Esophagus muscularis mucosa (tissue), 4 donors: ENCODE results near the gene MED22. TPM values are rescaled to one million over a fixed set of nuclear protein-coding genes. Genes with fewer than 3 reads are reported as not detected.
"Not testable (repeated sequence)": the region's sequence is repeated elsewhere in the genome, so short reads cannot be mapped to it uniquely, and the experiment has no call there.

Source experiments
- DNase-seq: peaks from one replicate; pipeline ENCODE4 v3.0.0-alpha.2; 2017; ENCODE audit errors: extremely low spot score
- H3K27ac ChIP-seq, 4 donors: fragments of 200-600 bp; sonication (generic); replicated peaks in 1 of 4; 1 replicate in 3 of 4; 2 replicates in 1 of 4; pipeline ENCODE4 v1.5.1; 2016 to 2019; ENCODE audit warnings: mild to moderate bottlenecking in 1 of 4
- H3K27me3 ChIP-seq, 4 donors: fragments of 200-600 bp; sonication (generic); one replicate each; pipeline versions ENCODE4 v1.5.1 to v1.6.0; 2016 to 2019
- H3K36me3 ChIP-seq, 4 donors: fragments of 200-600 bp; sonication (generic); one replicate each; pipeline ENCODE4 v1.5.1; 2016 to 2019
- H3K4me1 ChIP-seq, 4 donors: fragments of 200-600 bp; sonication (generic); one replicate each; pipeline ENCODE4 v1.5.1; 2016 to 2019
- H3K4me3 ChIP-seq, 4 donors: fragments of 200-600 bp; sonication (generic); 1 replicate in 2 of 4; 2 replicates in 2 of 4; pipeline ENCODE4 v1.5.1; 2016 to 2019; ENCODE audit warnings: mild to moderate bottlenecking in 4 of 4, moderate library complexity in 1 of 4
- H3K9me3 ChIP-seq, 4 donors: fragments of 200-600 bp; sonication (generic); 1 replicate in 3 of 4; 2 replicates in 1 of 4; pipeline ENCODE4 v1.5.1; 2016 to 2019
- CTCF ChIP-seq, 3 experiments: fragments of 200-600 bp in 2 of 3; fragments of 450-650 bp in 1 of 3; sonication (generic) in 2 of 3; IDR thresholded peaks; one replicate each; pipeline ENCODE4 v1.5.1; 2017 to 2019; ENCODE audit warnings: antibody characterized with exemption in 3 of 3, mild to moderate bottlenecking in 2 of 3, moderate library complexity in 1 of 3
- EP300 ChIP-seq: sonication (generic); formaldehyde crosslinking; IDR thresholded peaks from one replicate; pipeline ENCODE4 v1.6.1; 2017; ENCODE audit warnings: antibody characterized with exemption
- POLR2A ChIP-seq: fragments of 450-650 bp; IDR thresholded peaks from one replicate; pipeline ENCODE4 v1.6.1; 2017; ENCODE audit warnings: antibody characterized with exemption, moderate library complexity, mild to moderate bottlenecking, low read depth
- POLR2AphosphoS5 ChIP-seq, 2 donors: sonication (generic); formaldehyde crosslinking; IDR thresholded peaks; one replicate each; pipeline ENCODE4 v1.6.1; 2017; ENCODE audit warnings: antibody characterized with exemption in 2 of 2
- WGBS: methylation state at CpG from one replicate; pipeline ENCODE4 v1.1.5; 2018; 5-methylcytosine and 5-hydroxymethylcytosine counted together
- intact Hi-C: fragments of 100-400 bp; cut with DNase I; formaldehyde crosslinking; loops from one replicate; pipeline ENCODE4 v1.15.1; 2023
- total RNA-seq, 4 donors: library from RNA; depleted of rRNA; stranded (reverse); fragments of >200 nt; gene quantifications; one replicate each; pipeline versions ENCODE4 v1.1.0 to v1.2.1, GENCODE V29; 2016

The MED22 gene
- total RNA-seq, 4 donors from 2014 or later, result 20.0 to 44.6 (median 35.5) TPM

GRCh38 chr9:133382507-133383141 lies 34.7 kb upstream of the MED22 start:
- TF ChIP-seq CTCF (IDR thresholded peaks at IDR 0.05) (no peak), POLR2AphosphoS5 (IDR thresholded peaks at IDR 0.05) (no peak), EP300 (no peak), POLR2A (no peak)
- Histone ChIP-seq H3K4me3 (no peak overlapping the region), H3K9me3 (no peaks in the 10 kb centered on the region), H3K27me3 (no peaks in the 10 kb centered on the region), H3K27ac (no peak overlapping the region), H3K4me1 (no peaks in the 10 kb centered on the region), H3K36me3 (no peaks in the 10 kb centered on the region)
- intact Hi-C loops, result no loop called here
- DNase-seq, result no peak
- 92% methylated on average over 4 of the region's 4 CpGs for WGBS

DNA sequence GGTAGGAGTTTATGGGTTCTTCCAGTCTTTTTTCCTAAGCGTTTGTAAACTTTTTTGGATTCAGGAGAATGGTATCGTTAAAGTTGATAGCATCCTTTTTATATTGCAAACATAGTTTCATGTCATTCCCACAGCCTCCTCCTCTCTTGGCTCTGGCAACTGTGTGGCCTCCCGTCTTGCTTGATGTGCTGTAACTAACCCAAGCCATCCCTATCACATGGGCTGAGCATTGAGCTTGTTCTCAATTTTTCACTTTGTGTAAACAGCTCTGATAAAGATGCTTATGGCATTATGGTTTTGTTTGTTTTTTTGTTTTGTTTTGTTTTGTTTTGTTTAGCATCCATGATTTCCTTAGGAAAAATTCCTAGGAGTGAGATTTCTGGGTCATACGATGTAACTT lies 32.8 kb upstream of the MED22 start:
- 76% methylated on average over 4 of the region's 4 CpGs for WGBS
- TF ChIP-seq POLR2A, result no peak
- TF ChIP-seq EP300, result no peak
- no peak for TF ChIP-seq CTCF (IDR thresholded peaks at IDR 0.05)
- TF ChIP-seq POLR2AphosphoS5 (IDR thresholded peaks at IDR 0.05), result no peak

DNA sequence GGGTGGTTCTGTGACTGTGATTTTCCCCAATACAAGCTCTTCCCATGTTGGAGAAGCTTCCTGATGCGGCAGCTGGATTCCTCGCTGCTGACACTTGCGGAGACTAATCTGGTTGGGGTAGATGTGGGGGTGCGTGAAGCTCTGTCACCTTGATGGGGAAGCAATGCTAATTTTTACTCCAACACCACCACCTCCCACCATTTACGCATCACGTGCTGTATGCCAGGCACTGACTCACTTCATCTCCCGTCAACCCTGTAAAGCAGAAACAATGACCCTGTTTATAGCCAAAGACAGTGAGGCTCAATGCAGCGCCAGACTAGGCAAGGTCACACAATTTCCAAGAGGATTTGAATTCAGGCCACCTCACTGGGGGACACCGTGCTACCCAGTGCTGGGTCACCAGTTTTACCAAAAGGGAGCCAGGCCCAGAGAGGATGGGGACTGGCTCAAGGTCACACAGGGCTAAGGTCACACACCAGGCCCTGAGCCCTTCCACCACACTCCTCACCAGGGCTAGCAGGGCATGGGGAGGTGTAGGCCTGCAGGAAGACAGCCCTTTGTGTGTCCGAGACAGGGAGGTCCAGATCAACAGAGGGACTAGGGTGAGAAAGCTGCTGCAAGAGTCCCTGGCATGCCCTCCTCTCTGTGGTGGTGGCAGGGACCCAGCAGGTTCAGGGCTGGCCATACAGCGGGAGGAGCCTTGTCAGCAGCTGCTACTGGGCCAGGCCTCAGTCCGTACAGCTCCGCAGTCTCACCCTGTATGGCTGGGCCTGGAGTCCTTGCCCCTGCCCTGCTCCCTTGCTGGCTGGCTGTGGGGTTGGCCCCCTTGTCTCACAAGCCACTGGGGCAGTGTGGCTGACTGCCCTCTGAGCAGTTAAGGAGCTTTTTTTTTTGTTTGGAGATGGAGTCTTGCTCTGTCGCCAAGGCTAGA lies 31.5 kb upstream of the MED22 start:
- no peaks in the 10 kb centered on the region for H3K36me3 ChIP-seq
- no peak overlapping the region for H3K4me3 ChIP-seq
- 91% methylated on average over 11 of the region's 14 CpGs for WGBS
- no peak overlapping the region for H3K27ac ChIP-seq
- H3K4me1 ChIP-seq, result peaks cover 11 to 16% (median 15%) of the 10 kb centered on the region in 4 donors
- intact Hi-C loops, result no loop called here
- no peaks in the 10 kb centered on the region for H3K27me3 ChIP-seq
- no peak for DNase-seq
- TF ChIP-seq CTCF (IDR thresholded peaks at IDR 0.05) (no peak), POLR2A (no peak), POLR2AphosphoS5 (IDR thresholded peaks at IDR 0.05) (no peak), EP300 (no peak)
- no peaks in the 10 kb centered on the region for H3K9me3 ChIP-seq

More for the DNA sequence above, 32.8 kb upstream of the MED22 start:
- intact Hi-C loops, result no loop called here
- Histone ChIP-seq H3K4me1 (peaks cover 7 to 8% (median 7%) of the 10 kb centered on the region in 4 donors), H3K36me3 (no peaks in the 10 kb centered on the region), H3K27me3 (no peaks in the 10 kb centered on the region), H3K27ac (no peak overlapping the region), H3K9me3 (no peaks in the 10 kb centered on the region), H3K4me3 (no peak overlapping the region)
- no peak for DNase-seq

DNA sequence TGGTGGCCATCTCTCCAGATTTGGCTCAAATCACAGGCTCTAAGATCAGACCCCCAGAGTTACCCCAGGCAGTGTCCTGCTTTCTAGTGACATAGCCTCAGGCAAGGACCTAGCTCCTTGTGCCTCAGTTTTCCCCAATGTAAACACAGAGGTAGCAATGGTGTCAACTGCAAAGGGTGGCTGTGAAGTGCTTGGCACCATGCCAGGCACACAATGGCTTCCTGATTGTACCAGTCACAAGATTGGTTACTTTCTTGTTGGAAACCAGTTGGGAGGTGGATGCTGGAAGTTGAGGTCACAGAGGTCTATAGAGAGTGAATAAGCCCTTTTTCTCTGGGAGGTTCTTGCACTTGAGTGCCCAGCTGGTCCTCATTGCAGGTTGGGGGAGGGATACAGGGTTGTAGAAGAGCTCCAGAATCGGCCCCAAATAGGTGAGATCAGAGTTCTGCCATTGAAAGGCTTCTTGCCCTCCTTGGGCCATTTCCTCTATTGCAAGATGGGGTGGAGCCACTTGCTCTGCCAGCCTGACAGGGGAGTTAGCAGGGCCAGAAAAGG lies 30.6 kb upstream of the MED22 start:
- 90% methylated on average over 1 of the region's 1 CpG for WGBS
- Histone ChIP-seq H3K9me3 (no peaks in the 10 kb centered on the region), H3K4me1 (peaks cover 18 to 26% (median 24%) of the 10 kb centered on the region in 4 donors), H3K4me3 (no peak overlapping the region), H3K27ac (no peak overlapping the region), H3K27me3 (no peaks in the 10 kb centered on the region), H3K36me3 (peaks cover 0 to under 1% (median under 1%) of the 10 kb centered on the region in 4 donors)
- intact Hi-C loops, result no loop called here
- no peak for TF ChIP-seq EP300
- DNase-seq, result no peak

- H3K4me1 ChIP-seq, result peaks cover 24 to 33% (median 31%) of the 10 kb centered on the region in 4 donors
- no peak overlapping the region for H3K4me3 ChIP-seq
- no peak for DNase-seq
- no peak overlapping the region for H3K27ac ChIP-seq
- no peaks in the 10 kb centered on the region for H3K27me3 ChIP-seq
- WGBS, result 90% methylated on average over 4 of the region's 6 CpGs
- peaks cover 0 to 8% (median 7%) of the 10 kb centered on the region in 4 donors for H3K36me3 ChIP-seq
- no peaks in the 10 kb centered on the region for H3K9me3 ChIP-seq
- intact Hi-C loops, result no loop called here
- TF ChIP-seq POLR2AphosphoS5 (IDR thresholded peaks at IDR 0.05), result no peak
- TF ChIP-seq CTCF (IDR thresholded peaks at IDR 0.05), result no peak
- no peak for TF ChIP-seq POLR2A
- no peak for TF ChIP-seq EP300
Measured at GRCh38 chr9:133377721-133378216, 29.8 kb upstream of the MED22 start.

DNA sequence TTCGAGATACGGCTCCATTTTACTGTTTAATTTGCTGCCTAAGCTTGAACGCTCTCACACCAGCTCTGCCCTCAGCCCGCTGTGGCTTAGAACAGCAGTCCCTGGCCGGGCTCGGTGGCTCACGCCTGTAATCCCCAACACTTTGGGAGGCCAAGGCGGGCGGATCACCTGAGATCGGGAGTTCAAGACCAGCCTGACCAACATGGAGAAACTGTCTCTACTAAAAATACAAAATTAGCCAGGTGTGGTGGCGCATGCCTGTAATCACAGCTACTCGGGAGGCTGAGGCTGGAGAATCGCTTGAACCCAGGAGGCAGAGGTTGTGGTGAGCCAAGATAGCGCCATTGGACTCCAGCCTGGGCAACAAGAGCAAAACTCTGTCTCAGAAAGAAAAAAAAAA lies 29.3 kb upstream of the MED22 start:
- intact Hi-C loops, H3K9me3 ChIP-seq, DNase-seq, H3K4me3 ChIP-seq, H3K27me3 ChIP-seq: not testable (repeated sequence)
- H3K27ac ChIP-seq, result peak overlapping the region in 1 of 4 donors; percentile 21
- 89% methylated on average over 13 of the region's 14 CpGs for WGBS
- peaks cover 29 to 38% (median 36%) of the 10 kb centered on the region in 4 donors for H3K4me1 ChIP-seq
- peaks cover 0 to 12% (median 10%) of the 10 kb centered on the region in 4 donors for H3K36me3 ChIP-seq
